ENCODE measurements around the gene SEC16B.

The SEC16B gene

DNA sequence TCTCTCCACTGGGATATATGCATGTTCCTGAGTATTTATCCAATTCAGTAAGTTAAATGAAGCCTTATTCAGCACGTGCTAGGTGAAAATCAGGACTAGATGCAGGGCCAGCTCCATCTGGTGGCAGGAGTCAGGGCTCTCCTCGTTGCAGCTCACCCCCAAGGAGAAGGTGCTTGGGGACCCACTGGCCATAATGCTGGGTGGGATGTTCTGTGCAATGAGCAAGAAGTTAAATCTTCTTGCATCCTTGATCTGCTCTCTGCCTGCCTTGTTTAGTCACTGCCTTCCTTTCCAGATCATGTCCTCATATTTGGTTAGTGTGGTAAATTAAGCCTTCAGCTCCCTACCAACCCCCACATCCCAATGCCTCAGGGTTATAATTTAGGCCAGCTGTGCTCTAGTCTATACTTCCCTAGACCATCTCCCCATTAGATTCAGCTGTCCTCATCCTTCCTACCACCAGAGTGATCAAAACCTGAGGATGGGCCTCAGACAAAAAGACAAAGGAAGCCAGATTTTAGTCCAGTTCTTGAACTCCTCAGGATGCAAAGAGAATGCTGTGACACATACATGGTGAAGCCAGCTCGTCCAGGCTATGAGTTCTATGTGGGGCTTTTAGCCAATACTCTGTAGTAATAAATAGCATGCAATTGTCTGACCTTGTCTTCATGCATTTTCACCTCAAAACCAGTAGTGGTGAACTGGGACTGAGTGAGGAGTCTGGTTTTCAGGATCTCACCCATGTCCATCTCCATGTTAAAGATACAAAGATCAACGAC lies 55.9 kb downstream of the SEC16B start (continued):
- TF ChIP-seq CSRNP3 (CRISPR knock-in tag; IDR thresholded peaks at IDR 0.05) (no peak), OSR1 (CRISPR knock-in tag; IDR thresholded peaks at IDR 0.05) (no peak), ESRRG (CRISPR knock-in tag; IDR thresholded peaks at IDR 0.05) (no peak), CSDC2 (CRISPR knock-in tag; IDR thresholded peaks at IDR 0.05) (no peak), ZNF70 (CRISPR knock-in tag; IDR thresholded peaks at IDR 0.05) (no peak), ARNTL (CRISPR knock-in tag; IDR thresholded peaks at IDR 0.05; ENCODE audit: borderline replicate concordance, low read depth) (no peak)

DNA sequence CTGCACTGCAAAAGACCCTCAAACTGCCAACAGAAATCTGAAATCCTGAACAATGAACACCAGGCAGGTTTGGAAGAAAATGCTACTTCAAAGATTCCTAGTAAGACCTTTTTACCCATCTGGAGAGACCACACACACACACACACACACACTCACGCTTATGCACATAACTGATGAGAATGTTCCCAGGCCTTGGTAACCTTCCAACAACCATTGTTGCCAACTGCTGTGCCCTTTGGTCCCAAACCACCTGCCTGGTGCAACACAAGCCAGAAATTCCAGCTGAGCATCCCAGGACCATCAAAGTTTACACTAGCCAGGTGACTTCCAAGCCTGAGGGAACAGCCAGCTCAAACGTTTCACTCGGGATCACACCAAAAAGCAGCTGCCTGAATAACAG lies 56.9 kb downstream of the SEC16B start:
- no peak for TF ChIP-seq ARNTL (CRISPR knock-in tag; IDR thresholded peaks at IDR 0.05; ENCODE audit: borderline replicate concordance, low read depth)
- no peak for TF ChIP-seq RARB (CRISPR knock-in tag; IDR thresholded peaks at IDR 0.05)
- no peak for TF ChIP-seq BACH2 (CRISPR knock-in tag; IDR thresholded peaks at IDR 0.05; ENCODE audit: borderline replicate concordance)
- TF ChIP-seq GLIS3 (CRISPR knock-in tag; IDR thresholded peaks at IDR 0.05), result no peak
- no peak for TF ChIP-seq ZNF8 (CRISPR knock-in tag; IDR thresholded peaks at IDR 0.05)
- TF ChIP-seq ZNF565 (CRISPR knock-in tag; conservative IDR thresholded peaks at IDR 0.05; ENCODE audit: low read depth), result no peak
- TF ChIP-seq TCF4 (CRISPR knock-in tag; IDR thresholded peaks at IDR 0.05; ENCODE audit: borderline replicate concordance), result no peak
- no peak for ATAC-seq

DNA sequence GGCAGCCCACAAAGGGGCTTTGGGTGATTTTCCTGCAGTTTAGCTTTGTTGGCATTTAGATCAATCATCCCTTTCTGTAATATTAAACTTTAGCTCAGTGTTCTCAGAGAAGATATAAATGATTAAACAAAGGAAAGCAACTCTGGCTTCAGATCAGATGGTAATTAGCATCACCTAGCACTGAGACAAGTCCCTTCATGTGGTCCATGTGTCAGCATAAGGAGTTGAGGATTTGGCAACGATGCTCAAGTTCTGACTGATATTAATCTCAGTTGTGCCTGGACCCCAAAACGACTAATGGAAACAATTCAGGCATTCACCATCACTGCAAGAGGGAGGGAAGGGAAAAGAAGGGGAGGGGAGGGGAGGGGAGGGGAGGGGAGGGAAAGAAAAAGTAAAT lies 60.4 kb downstream of the SEC16B start:
- no peak for ATAC-seq
- no peak for TF ChIP-seq CSRNP3 (CRISPR knock-in tag; IDR thresholded peaks at IDR 0.05)
- TF ChIP-seq RARB (CRISPR knock-in tag; IDR thresholded peaks at IDR 0.05), result no peak
- TF ChIP-seq, protein P1, sequence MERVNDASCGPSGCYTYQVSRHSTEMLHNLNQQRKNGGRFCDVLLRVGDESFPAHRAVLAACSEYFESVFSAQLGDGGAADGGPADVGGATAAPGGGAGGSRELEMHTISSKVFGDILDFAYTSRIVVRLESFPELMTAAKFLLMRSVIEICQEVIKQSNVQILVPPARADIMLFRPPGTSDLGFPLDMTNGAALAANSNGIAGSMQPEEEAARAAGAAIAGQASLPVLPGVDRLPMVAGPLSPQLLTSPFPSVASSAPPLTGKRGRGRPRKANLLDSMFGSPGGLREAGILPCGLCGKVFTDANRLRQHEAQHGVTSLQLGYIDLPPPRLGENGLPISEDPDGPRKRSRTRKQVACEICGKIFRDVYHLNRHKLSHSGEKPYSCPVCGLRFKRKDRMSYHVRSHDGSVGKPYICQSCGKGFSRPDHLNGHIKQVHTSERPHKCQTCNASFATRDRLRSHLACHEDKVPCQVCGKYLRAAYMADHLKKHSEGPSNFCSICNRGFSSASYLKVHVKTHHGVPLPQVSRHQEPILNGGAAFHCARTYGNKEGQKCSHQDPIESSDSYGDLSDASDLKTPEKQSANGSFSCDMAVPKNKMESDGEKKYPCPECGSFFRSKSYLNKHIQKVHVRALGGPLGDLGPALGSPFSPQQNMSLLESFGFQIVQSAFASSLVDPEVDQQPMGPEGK (CRISPR knock-in tag; IDR thresholded peaks at IDR 0.05; ENCODE audit: borderline replicate concordance), result no peak
- TF ChIP-seq ISL1 (CRISPR knock-in tag; IDR thresholded peaks at IDR 0.05), result no peak
- TF ChIP-seq TCF4 (CRISPR knock-in tag; IDR thresholded peaks at IDR 0.05; ENCODE audit: borderline replicate concordance), result no peak
- TF ChIP-seq ZFP30 (CRISPR knock-in tag; IDR thresholded peaks at IDR 0.05), result no peak
- no peak for TF ChIP-seq OSR1 (CRISPR knock-in tag; IDR thresholded peaks at IDR 0.05)
- TF ChIP-seq CREB5 (CRISPR knock-in tag; IDR thresholded peaks at IDR 0.05; ENCODE audit: low read depth), result no peak
- TF ChIP-seq ZFP3 (CRISPR knock-in tag; IDR thresholded peaks at IDR 0.05), result no peak
- TF ChIP-seq ZNF8 (CRISPR knock-in tag; IDR thresholded peaks at IDR 0.05), result no peak
- no peak for TF ChIP-seq ZC3H10 (CRISPR knock-in tag; IDR thresholded peaks at IDR 0.05)

- ATAC-seq, result no peak
- TF ChIP-seq BACH2 (CRISPR knock-in tag; IDR thresholded peaks at IDR 0.05; ENCODE audit: borderline replicate concordance) (no peak), CREB5 (CRISPR knock-in tag; IDR thresholded peaks at IDR 0.05; ENCODE audit: low read depth) (no peak), TOX (CRISPR knock-in tag; IDR thresholded peaks at IDR 0.05; ENCODE audit: borderline replicate concordance) (no peak), ZNF565 (CRISPR knock-in tag; conservative IDR thresholded peaks at IDR 0.05; ENCODE audit: low read depth) (no peak), CSDC2 (CRISPR knock-in tag; IDR thresholded peaks at IDR 0.05) (no peak), RARB (CRISPR knock-in tag; IDR thresholded peaks at IDR 0.05) (no peak), CSRNP3 (CRISPR knock-in tag; IDR thresholded peaks at IDR 0.05) (no peak), OSR1 (CRISPR knock-in tag; IDR thresholded peaks at IDR 0.05) (no peak), ZFP3 (CRISPR knock-in tag; IDR thresholded peaks at IDR 0.05) (no peak)
- TF ChIP-seq, protein P2, sequence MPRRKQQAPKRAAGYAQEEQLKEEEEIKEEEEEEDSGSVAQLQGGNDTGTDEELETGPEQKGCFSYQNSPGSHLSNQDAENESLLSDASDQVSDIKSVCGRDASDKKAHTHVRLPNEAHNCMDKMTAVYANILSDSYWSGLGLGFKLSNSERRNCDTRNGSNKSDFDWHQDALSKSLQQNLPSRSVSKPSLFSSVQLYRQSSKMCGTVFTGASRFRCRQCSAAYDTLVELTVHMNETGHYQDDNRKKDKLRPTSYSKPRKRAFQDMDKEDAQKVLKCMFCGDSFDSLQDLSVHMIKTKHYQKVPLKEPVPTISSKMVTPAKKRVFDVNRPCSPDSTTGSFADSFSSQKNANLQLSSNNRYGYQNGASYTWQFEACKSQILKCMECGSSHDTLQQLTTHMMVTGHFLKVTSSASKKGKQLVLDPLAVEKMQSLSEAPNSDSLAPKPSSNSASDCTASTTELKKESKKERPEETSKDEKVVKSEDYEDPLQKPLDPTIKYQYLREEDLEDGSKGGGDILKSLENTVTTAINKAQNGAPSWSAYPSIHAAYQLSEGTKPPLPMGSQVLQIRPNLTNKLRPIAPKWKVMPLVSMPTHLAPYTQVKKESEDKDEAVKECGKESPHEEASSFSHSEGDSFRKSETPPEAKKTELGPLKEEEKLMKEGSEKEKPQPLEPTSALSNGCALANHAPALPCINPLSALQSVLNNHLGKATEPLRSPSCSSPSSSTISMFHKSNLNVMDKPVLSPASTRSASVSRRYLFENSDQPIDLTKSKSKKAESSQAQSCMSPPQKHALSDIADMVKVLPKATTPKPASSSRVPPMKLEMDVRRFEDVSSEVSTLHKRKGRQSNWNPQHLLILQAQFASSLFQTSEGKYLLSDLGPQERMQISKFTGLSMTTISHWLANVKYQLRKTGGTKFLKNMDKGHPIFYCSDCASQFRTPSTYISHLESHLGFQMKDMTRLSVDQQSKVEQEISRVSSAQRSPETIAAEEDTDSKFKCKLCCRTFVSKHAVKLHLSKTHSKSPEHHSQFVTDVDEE (CRISPR knock-in tag; IDR thresholded peaks at IDR 0.05), result no peak
- TF ChIP-seq, protein P3, sequence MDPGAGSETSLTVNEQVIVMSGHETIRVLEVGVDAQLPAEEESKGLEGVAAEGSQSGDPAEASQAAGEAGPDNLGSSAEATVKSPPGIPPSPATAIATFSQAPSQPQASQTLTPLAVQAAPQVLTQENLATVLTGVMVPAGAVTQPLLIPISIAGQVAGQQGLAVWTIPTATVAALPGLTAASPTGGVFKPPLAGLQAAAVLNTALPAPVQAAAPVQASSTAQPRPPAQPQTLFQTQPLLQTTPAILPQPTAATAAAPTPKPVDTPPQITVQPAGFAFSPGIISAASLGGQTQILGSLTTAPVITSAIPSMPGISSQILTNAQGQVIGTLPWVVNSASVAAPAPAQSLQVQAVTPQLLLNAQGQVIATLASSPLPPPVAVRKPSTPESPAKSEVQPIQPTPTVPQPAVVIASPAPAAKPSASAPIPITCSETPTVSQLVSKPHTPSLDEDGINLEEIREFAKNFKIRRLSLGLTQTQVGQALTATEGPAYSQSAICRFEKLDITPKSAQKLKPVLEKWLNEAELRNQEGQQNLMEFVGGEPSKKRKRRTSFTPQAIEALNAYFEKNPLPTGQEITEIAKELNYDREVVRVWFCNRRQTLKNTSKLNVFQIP (CRISPR knock-in tag; IDR thresholded peaks at IDR 0.05; ENCODE audit: borderline replicate concordance, low read depth), result no peak
Observed at GRCh38 chr1:177907000-177907399, 62.9 kb downstream of the SEC16B start.
